Esophagus muscularis mucosa (tissue), 3 donors: ENCODE results near the gene OTOG.

Source experiments
- CTCF ChIP-seq, 3 experiments: fragments of 200-600 bp in 2 of 3; fragments of 450-650 bp in 1 of 3; sonication (generic) in 2 of 3; IDR thresholded peaks; one replicate each; pipeline ENCODE4 v1.5.1; 2017 to 2019; ENCODE audit warnings: antibody characterized with exemption in 3 of 3, mild to moderate bottlenecking in 2 of 3, moderate library complexity in 1 of 3
- POLR2A ChIP-seq: fragments of 450-650 bp; IDR thresholded peaks from one replicate; pipeline ENCODE4 v1.6.1; 2017; ENCODE audit warnings: antibody characterized with exemption, moderate library complexity, mild to moderate bottlenecking, low read depth
- POLR2AphosphoS5 ChIP-seq, 2 donors: sonication (generic); formaldehyde crosslinking; IDR thresholded peaks; one replicate each; pipeline ENCODE4 v1.6.1; 2017; ENCODE audit warnings: antibody characterized with exemption in 2 of 2

GRCh38 chr11:17505146-17505545 lies 41.9 kb upstream of the OTOG start:
- TF ChIP-seq CTCF (IDR thresholded peaks at IDR 0.05) (no peak), POLR2AphosphoS5 (IDR thresholded peaks at IDR 0.05) (no peak), POLR2A (no peak)
